ENCODE data around the gene MAMDC4. TPM values are rescaled to one million over a fixed set of nuclear protein-coding genes. Genes with fewer than 3 reads are reported as not detected.
A peak's percentile ranks its signal among the peaks of the same experiment; 100 is the strongest.

MAMDC4 gene
- total and polyA plus RNA-seq, 2 experiments from 2014 or later = 8.5 to 12.7 TPM

DNA sequence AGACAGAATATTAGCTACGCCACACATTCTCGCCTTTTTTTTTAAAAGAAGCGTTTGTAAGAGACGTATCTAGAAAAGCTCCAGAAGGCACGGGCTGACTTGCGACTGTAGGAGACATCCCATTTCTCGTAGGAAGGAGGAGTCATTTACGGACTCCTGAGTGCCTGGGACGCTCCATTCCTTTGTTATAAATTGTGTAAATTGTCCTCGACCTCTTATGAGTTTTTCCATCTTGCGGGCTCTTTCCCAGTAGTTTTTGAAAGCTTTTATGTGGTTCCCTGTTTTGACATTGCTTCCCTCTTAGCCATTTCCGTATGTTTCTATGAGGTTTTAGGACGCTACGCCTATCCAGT lies 43.4 kb upstream of the MAMDC4 start:
- Histone ChIP-seq H3K4me2 (peak overlapping the region; percentile 89), H3K9me2 (replicated peaks; ENCODE audit: insufficient read depth) (no peaks in the 10 kb centered on the region), H3K27ac (peak overlapping the region; percentile 96), H3K79me2 (peaks cover 69% of the 10 kb centered on the region), H3K4me3 (peak overlapping the region; percentile 99), H2AFZ (no peak overlapping the region), H3K9me3 (ENCODE audit: low read depth) (no peaks in the 10 kb centered on the region), H3K27me3 (no peaks in the 10 kb centered on the region), H4K20me1 (ENCODE audit: insufficient read depth, poor library complexity, severe bottlenecking) (peaks cover 13% of the 10 kb centered on the region), H3K4me1 (ENCODE audit: insufficient read depth) (peaks cover 34% of the 10 kb centered on the region), H3K36me3 (replicated peaks; ENCODE audit: insufficient read depth, low read depth) (no peaks in the 10 kb centered on the region)
- TF ChIP-seq EZH2phosphoT487 (IDR thresholded peaks at IDR 0.05; ENCODE audit: low read depth, severe bottlenecking, unreplicated experiment) (no peak), CTCF (IDR thresholded peaks at IDR 0.05; ENCODE audit: poor library complexity) (no peak), EZH2 (IDR thresholded peaks at IDR 0.05; ENCODE audit: borderline replicate concordance) (no peak)
- DNase-seq (ENCODE audit: low spot score) = no peak
- WGBS (ENCODE audit: low lambda C conversion rate, missing lambda C conversion rate) = 3% methylated on average over 14 of the region's 14 CpGs

GRCh38 chr9:136814725-136815421 lies 37.3 kb upstream of the MAMDC4 start:
- H2AFZ ChIP-seq = no peak overlapping the region
- H3K9me3 ChIP-seq (ENCODE audit: low read depth) = no peaks in the 10 kb centered on the region
- no peaks in the 10 kb centered on the region for H3K36me3 ChIP-seq (replicated peaks; ENCODE audit: insufficient read depth, low read depth)
- DNase-seq (ENCODE audit: low spot score) = no peak
- peaks cover 95% of the 10 kb centered on the region for H3K79me2 ChIP-seq
- peaks cover 21% of the 10 kb centered on the region for H4K20me1 ChIP-seq (ENCODE audit: insufficient read depth, poor library complexity, severe bottlenecking)
- WGBS (ENCODE audit: low lambda C conversion rate, missing lambda C conversion rate) = 97% methylated on average over 13 of the region's 13 CpGs
- no peak overlapping the region for H3K4me3 ChIP-seq
- H3K4me2 ChIP-seq = no peak overlapping the region
- H3K27ac ChIP-seq = no peak overlapping the region
- H3K27me3 ChIP-seq = no peaks in the 10 kb centered on the region
- peaks cover 16% of the 10 kb centered on the region for H3K4me1 ChIP-seq (ENCODE audit: insufficient read depth)
- TF ChIP-seq CTCF (IDR thresholded peaks at IDR 0.05; ENCODE audit: poor library complexity) = no peak
- no peak for TF ChIP-seq EZH2 (IDR thresholded peaks at IDR 0.05; ENCODE audit: borderline replicate concordance)
- TF ChIP-seq EZH2phosphoT487 (IDR thresholded peaks at IDR 0.05; ENCODE audit: low read depth, severe bottlenecking, unreplicated experiment) = no peak
- H3K9me2 ChIP-seq (replicated peaks; ENCODE audit: insufficient read depth) = no peaks in the 10 kb centered on the region

GRCh38 chr9:136815422-136815782 lies 36.7 kb upstream of the MAMDC4 start:
- no peak overlapping the region for H3K4me2 ChIP-seq
- no peak for DNase-seq (ENCODE audit: low spot score)
- 0% methylated on average over 1 of the region's 1 CpG for WGBS (ENCODE audit: low lambda C conversion rate, missing lambda C conversion rate)
- no peaks in the 10 kb centered on the region for H3K9me3 ChIP-seq (ENCODE audit: low read depth)
- H3K79me2 ChIP-seq = peaks cover 95% of the 10 kb centered on the region
- no peaks in the 10 kb centered on the region for H3K36me3 ChIP-seq (replicated peaks; ENCODE audit: insufficient read depth, low read depth)
- no peak overlapping the region for H2AFZ ChIP-seq
- no peaks in the 10 kb centered on the region for H3K9me2 ChIP-seq (replicated peaks; ENCODE audit: insufficient read depth)
- no peak overlapping the region for H3K27ac ChIP-seq
- H4K20me1 ChIP-seq (ENCODE audit: insufficient read depth, poor library complexity, severe bottlenecking) = peaks cover 21% of the 10 kb centered on the region
- H3K4me3 ChIP-seq = no peak overlapping the region
- TF ChIP-seq EZH2phosphoT487 (IDR thresholded peaks at IDR 0.05; ENCODE audit: low read depth, severe bottlenecking, unreplicated experiment) (no peak), EZH2 (IDR thresholded peaks at IDR 0.05; ENCODE audit: borderline replicate concordance) (no peak), CTCF (IDR thresholded peaks at IDR 0.05; ENCODE audit: poor library complexity) (no peak)
- H3K4me1 ChIP-seq (ENCODE audit: insufficient read depth) = peaks cover 11% of the 10 kb centered on the region
- no peaks in the 10 kb centered on the region for H3K27me3 ChIP-seq
